ENCODE data around the gene DKKL1. TPM values are rescaled to one million over a fixed set of nuclear protein-coding genes. Genes with fewer than 3 reads are reported as not detected.

DKKL1 gene
- total RNA-seq, 4 donors from 2014 or later = 2.6 TPM; not detected in 3

GRCh38 chr19:49423071-49423984 lies 59.7 kb downstream of the DKKL1 start, which contains the start of gene PTH2:
Gene PTH2 (minus strand): TSS chr19:49423441. CDS start chr19:49423339, 102 bp downstream.
- TF ChIP-seq, protein P1, sequence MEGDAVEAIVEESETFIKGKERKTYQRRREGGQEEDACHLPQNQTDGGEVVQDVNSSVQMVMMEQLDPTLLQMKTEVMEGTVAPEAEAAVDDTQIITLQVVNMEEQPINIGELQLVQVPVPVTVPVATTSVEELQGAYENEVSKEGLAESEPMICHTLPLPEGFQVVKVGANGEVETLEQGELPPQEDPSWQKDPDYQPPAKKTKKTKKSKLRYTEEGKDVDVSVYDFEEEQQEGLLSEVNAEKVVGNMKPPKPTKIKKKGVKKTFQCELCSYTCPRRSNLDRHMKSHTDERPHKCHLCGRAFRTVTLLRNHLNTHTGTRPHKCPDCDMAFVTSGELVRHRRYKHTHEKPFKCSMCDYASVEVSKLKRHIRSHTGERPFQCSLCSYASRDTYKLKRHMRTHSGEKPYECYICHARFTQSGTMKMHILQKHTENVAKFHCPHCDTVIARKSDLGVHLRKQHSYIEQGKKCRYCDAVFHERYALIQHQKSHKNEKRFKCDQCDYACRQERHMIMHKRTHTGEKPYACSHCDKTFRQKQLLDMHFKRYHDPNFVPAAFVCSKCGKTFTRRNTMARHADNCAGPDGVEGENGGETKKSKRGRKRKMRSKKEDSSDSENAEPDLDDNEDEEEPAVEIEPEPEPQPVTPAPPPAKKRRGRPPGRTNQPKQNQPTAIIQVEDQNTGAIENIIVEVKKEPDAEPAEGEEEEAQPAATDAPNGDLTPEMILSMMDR (IDR thresholded peaks at IDR 0.05; ENCODE audit: low read depth) = no peak

- TF ChIP-seq, protein P1 (IDR thresholded peaks at IDR 0.05; ENCODE audit: low read depth) = no peak
Observed at GRCh38 chr19:49423985-49424303, 60.3 kb downstream of the DKKL1 start.

Other genes starting within 250 kb of the DKKL1 start
- gene LIN7B, start 249.5 kb upstream of the DKKL1 start, total RNA-seq = 1 to 10 TPM in 3 of 4 donors, not detected in 1; 6.6 to 9.0 (median 7.1) TPM
- gene C19orf73, start 244.7 kb upstream of the DKKL1 start, total RNA-seq = 1 to 10 TPM in 3 of 4 donors, not detected in 1; 1.1 to 6.5 (median 1.5) TPM
- gene PPFIA3, start 244.3 kb upstream of the DKKL1 start, total RNA-seq = 1 to 10 TPM in 3 of 4 donors, under 1 TPM in 1; 0.68 to 5.7 (median 2.4) TPM
- 1 to 10 TPM in 2 of 4 donors, under 1 TPM in 2; 0.49 to 3.8 (median 1.7) TPM for gene HRC, start 208.5 kb upstream of the DKKL1 start, total RNA-seq
- 10 to 100 TPM in 3 of 4 donors, 1 to 10 TPM in 1; 6.5 to 25.8 (median 11.8) TPM for gene TRPM4, start 206.1 kb upstream of the DKKL1 start, total RNA-seq
- gene SLC6A16, start 38.7 kb upstream of the DKKL1 start, total RNA-seq = 1 to 10 TPM in 3 of 4 donors, under 1 TPM in 1; 0.85 to 6.0 (median 3.1) TPM
- gene CD37, start 28.5 kb upstream of the DKKL1 start, total RNA-seq = 10 to 100 TPM in 3 of 4 donors, 1 to 10 TPM in 1; 8.9 to 87.4 (median 21.1) TPM
- 10 to 100 TPM; 13.8 to 23.5 (median 19.6) TPM for gene TEAD2, start 1.5 kb upstream of the DKKL1 start, total RNA-seq
- not detected for gene KASH5, start 24.4 kb downstream of the DKKL1 start, total RNA-seq
- not detected for gene PTH2, start 59.6 kb downstream of the DKKL1 start, total RNA-seq
- gene GFY, start 61.5 kb downstream of the DKKL1 start, total RNA-seq = not detected
- 1 to 10 TPM; 1.7 to 3.6 (median 2.8) TPM for gene SLC17A7, start 77.7 kb downstream of the DKKL1 start, total RNA-seq
- gene PIH1D1, start 87.9 kb downstream of the DKKL1 start, total RNA-seq = 10 to 100 TPM; 53.3 to 99.7 (median 83.2) TPM
- gene ALDH16A1, start 89.3 kb downstream of the DKKL1 start, total RNA-seq = 10 to 100 TPM; 35.4 to 80.4 (median 50.3) TPM
- 10 to 100 TPM in 1 of 4 donors, 1 to 10 TPM in 3; 3.2 to 11.5 (median 4.4) TPM for gene FLT3LG, start 110.3 kb downstream of the DKKL1 start, total RNA-seq
- gene RPL13A, start 123.7 kb downstream of the DKKL1 start, total RNA-seq = 1,000 to 10,000 TPM; 2,421 to 3,217 (median 2,855) TPM
- 1,000 to 10,000 TPM; 3,504 to 5,080 (median 4,743) TPM for gene RPS11, start 132.6 kb downstream of the DKKL1 start, total RNA-seq
- 100 to 1,000 TPM; 208 to 517 (median 336) TPM for gene FCGRT, start 148.8 kb downstream of the DKKL1 start, total RNA-seq
- gene RCN3, start 164.1 kb downstream of the DKKL1 start, total RNA-seq = 10 to 100 TPM; 21.4 to 45.1 (median 36.7) TPM
- gene NOSIP, start 216.7 kb downstream of the DKKL1 start, total RNA-seq = 10 to 100 TPM; 39.1 to 63.4 (median 49.0) TPM
- gene PRRG2, start 217.4 kb downstream of the DKKL1 start, total RNA-seq = under 1 TPM in 2 of 4 donors, not detected in 2; 0.51 to 0.75 TPM
- 10 to 100 TPM in 1 of 4 donors, 1 to 10 TPM in 3; 4.6 to 15.4 (median 6.2) TPM for gene PRR12, start 227.3 kb downstream of the DKKL1 start, total RNA-seq